Diencephalon (tissue), 1 donor: ENCODE measurements around the gene TMEM178A. TPM values are rescaled to one million over a fixed set of nuclear protein-coding genes. Genes with fewer than 3 reads are reported as not detected.

Source experiments
- total RNA-seq: library from RNA; depleted of rRNA; stranded (reverse); fragments of >200 nt; gene quantifications from one replicate; pipeline ENCODE4 v1.2.3, GENCODE V29; 2014

The TMEM178A gene
- total RNA-seq = 24.2 TPM

GRCh38 chr2:39665811-39666490, at the start of gene TMEM178A:
TSS of gene TMEM178A (plus strand) at chr2:39665917. CDS start at chr2:39665975, 58 bp downstream.

Other genes starting within 250 kb of the TMEM178A start
- gene MAP4K3, start 228.6 kb upstream of the TMEM178A start, total RNA-seq = 93.0 TPM
- gene THUMPD2, start 113.3 kb downstream of the TMEM178A start, total RNA-seq = 13.4 TPM